GM15510 (cell line): Measurements from ENCODE around the gene TMCO6.

Experiments
- POLR2A ChIP-seq: IDR thresholded peaks from 3 replicates; pipeline ENCODE4 v1.6.1; 2011; ENCODE audit warnings: borderline replicate concordance; ENCODE audit not compliant: insufficient read length; ENCODE audit errors: extremely low read depth

The TMCO6 gene

GRCh38 chr5:140622301-140622700, 16.9 kb upstream of the TMCO6 start:
- TF ChIP-seq POLR2A, result no peak

- no peak for TF ChIP-seq POLR2A
Observed at GRCh38 chr5:140627972-140628371, 11.3 kb upstream of the TMCO6 start.

GRCh38 chr5:140628711-140629110, 10.5 kb upstream of the TMCO6 start:
- no peak for TF ChIP-seq POLR2A

GRCh38 chr5:140630292-140631035, 8.8 kb upstream of the TMCO6 start:
- TF ChIP-seq POLR2A, result no peak

- TF ChIP-seq POLR2A, result no peak
Observed at GRCh38 chr5:140631036-140631417, 8.2 kb upstream of the TMCO6 start.

GRCh38 chr5:140631831-140632365, 7.4 kb upstream of the TMCO6 start:
- no peak for TF ChIP-seq POLR2A

GRCh38 chr5:140632366-140633020, 6.8 kb upstream of the TMCO6 start:
- no peak for TF ChIP-seq POLR2A

GRCh38 chr5:140633021-140633471, 6.2 kb upstream of the TMCO6 start, which contains the start of gene CD14:
TSS of gene CD14 (minus strand) at chr5:140633175. CDS start at chr5:140633071, 104 bp downstream.
- TF ChIP-seq POLR2A, result no peak

- no peak for TF ChIP-seq POLR2A
Observed at GRCh38 chr5:140633501-140633900, 5.8 kb upstream of the TMCO6 start.

GRCh38 chr5:140634103-140634502, 5.1 kb upstream of the TMCO6 start:
- TF ChIP-seq POLR2A, result no peak

- TF ChIP-seq POLR2A, result no peak
Observed at GRCh38 chr5:140635291-140636257, 3.7 kb upstream of the TMCO6 start.

GRCh38 chr5:140637371-140638100, 1.7 kb upstream of the TMCO6 start:
- no peak for TF ChIP-seq POLR2A

- no peak for TF ChIP-seq POLR2A
Observed at GRCh38 chr5:140641716-140642115, 2.5 kb downstream of the TMCO6 start.

GRCh38 chr5:140642718-140643117, 3.5 kb downstream of the TMCO6 start:
- no peak for TF ChIP-seq POLR2A

GRCh38 chr5:140647042-140647419, 7.8 kb downstream of the TMCO6 start:
- TF ChIP-seq POLR2A, result no peak

GRCh38 chr5:140658870-140659269, 19.6 kb downstream of the TMCO6 start:
- no peak for TF ChIP-seq POLR2A
